HG03097 (cell line): ENCODE results near the gene PIWIL1.

Source experiments
- ATAC-seq: cut with Tn5 transposase; IDR thresholded peaks from one replicate; pipeline ENCODE4 v1.9.1; 2021; ENCODE audit not compliant: unreplicated experiment, low FRiP score

The PIWIL1 gene

GRCh38 chr12:130337488-130338303 lies at the start of gene PIWIL1:
PIWIL1 (plus strand) TSS chr12:130337887; CDS start chr12:130342592, 4,705 bp downstream.
- no peak for ATAC-seq

- ATAC-seq = no peak
These were observed 49.5 kb upstream of the PIWIL1 start for GRCh38 chr12:130288206-130288605.

DNA sequence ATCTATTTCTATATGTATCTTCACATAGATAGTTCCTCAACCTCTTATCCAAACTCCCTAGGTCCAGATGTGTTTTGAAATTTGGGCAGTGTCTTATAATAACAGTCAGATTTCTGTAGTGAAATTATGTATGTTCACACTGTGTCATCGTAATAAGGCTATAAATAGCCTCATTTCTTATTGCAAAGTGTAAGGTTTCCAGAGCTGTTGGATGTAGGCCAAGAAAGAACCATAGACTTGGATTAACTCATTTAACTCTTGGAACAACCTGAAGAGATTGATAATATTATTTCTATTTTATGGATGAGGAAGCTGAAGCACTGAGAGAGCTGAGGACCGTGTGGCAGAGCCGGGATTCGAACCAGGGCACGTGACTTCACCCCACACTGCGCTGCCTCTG lies 49.0 kb upstream of the PIWIL1 start:
- no peak for ATAC-seq

GRCh38 chr12:130290114-130290513 lies 47.6 kb upstream of the PIWIL1 start:
- ATAC-seq = no peak

GRCh38 chr12:130298322-130299021 lies 39.2 kb upstream of the PIWIL1 start:
- no peak for ATAC-seq

- no peak for ATAC-seq
These were observed 38.1 kb upstream of the PIWIL1 start for GRCh38 chr12:130299574-130299973.

DNA sequence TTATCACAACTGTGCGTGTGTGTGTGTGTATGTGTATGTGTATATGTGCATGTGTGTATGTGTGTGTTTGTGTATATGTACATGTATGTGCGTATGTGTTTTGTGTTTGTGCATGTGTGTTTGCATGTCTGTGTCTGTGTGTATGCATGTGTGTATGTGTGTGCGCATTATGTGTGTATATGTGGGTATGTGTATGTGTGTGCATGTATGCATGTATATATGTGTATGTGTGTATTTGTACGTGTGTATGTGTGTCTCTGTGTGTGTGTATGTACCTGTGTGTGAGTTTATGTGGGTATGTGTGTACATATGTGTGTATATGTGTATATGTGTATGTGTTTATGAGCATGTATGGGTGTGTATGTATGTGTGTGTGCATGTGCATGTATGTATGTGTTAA lies 37.6 kb upstream of the PIWIL1 start:
- no peak for ATAC-seq

GRCh38 chr12:130300737-130301535 lies 36.8 kb upstream of the PIWIL1 start:
- ATAC-seq = no peak

- ATAC-seq = no peak
These were observed 36.1 kb upstream of the PIWIL1 start for GRCh38 chr12:130301559-130301958.

GRCh38 chr12:130303781-130304180 lies 33.9 kb upstream of the PIWIL1 start:
- no peak for ATAC-seq

DNA sequence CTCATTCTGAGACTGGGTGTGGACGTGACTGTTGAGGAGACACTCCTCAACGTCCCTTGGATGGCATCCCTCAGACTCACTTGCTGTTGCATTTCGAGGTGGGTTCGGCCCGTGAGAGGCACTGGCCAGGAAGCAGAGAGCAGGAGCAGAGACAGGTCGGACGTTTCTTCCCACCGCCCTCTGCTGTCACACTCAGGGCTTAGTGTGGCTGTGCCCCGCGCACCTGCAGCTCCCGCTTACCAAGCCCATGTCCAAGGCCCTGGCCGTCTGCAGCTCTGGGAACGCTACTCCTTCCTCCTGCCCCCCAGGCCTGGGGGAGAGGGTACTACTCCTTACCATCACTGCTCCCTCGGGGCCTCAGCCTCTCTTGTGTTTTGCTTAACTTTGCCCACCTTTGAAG lies 29.8 kb upstream of the PIWIL1 start:
- ATAC-seq = no peak

DNA sequence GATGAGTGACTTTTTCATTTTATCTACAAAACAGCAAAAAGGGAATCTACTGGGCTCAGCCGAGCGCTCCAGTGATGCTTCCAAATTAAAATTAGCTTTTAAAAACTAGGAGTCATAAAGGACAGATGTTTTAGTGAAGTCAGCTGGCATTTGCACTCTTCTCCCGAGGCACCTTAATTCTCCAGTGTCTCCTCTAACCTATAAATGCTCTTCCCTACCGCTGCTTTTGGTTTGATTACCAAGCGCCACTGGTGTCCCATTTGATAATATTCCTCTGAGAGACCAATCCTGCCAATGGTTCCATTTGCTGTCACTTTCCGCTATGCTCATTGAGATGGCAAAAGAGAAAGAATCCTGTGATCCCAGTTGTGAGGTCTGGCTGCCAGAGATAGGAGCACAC lies 29.3 kb upstream of the PIWIL1 start:
- ATAC-seq = no peak

- ATAC-seq = no peak
These were observed 21.4 kb upstream of the PIWIL1 start for GRCh38 chr12:130316251-130316650.

DNA sequence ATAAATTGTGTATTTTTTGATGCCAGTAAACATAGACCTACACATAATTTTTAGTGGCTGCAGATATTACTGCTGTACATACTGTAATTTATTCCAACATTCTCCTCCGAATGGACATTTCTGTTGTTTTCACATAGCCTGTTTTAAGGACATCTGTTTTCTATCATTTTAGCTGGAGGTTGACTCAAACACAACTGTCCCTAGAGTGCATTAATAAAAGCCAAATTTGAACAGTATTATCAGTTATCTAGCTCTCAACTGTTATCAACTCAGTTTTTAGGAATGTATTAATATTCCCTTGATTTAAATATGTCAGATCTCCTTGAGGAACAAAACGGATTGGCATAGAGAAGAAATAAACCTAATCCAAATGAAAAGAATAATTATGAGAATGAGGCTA lies 17.2 kb upstream of the PIWIL1 start:
- no peak for ATAC-seq

DNA sequence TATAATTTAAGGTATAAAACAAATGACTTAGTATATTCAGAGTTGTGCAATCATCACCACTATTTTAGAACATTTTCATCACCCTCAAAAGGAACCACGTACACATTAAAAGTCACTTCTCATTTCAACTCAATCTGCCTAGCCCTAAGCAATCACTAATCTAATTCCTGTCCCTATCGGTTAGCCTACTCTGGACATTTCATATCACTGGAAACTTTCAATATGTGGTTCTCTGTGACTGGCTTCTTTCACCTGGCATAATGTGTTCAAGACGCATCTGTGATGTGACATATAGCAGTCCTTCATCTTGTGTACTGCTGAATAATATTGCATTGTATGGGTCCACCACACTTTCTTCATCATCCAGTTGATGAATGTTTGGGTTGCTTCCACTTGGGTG lies 15.4 kb upstream of the PIWIL1 start:
- ATAC-seq = no peak

GRCh38 chr12:130330685-130331084 lies 7.0 kb upstream of the PIWIL1 start:
- no peak for ATAC-seq

GRCh38 chr12:130331146-130331545 lies 6.5 kb upstream of the PIWIL1 start:
- no peak for ATAC-seq

GRCh38 chr12:130333341-130333740 lies 4.3 kb upstream of the PIWIL1 start:
- ATAC-seq = no peak

- no peak for ATAC-seq
These were observed 3.3 kb upstream of the PIWIL1 start for GRCh38 chr12:130334399-130334798.

DNA sequence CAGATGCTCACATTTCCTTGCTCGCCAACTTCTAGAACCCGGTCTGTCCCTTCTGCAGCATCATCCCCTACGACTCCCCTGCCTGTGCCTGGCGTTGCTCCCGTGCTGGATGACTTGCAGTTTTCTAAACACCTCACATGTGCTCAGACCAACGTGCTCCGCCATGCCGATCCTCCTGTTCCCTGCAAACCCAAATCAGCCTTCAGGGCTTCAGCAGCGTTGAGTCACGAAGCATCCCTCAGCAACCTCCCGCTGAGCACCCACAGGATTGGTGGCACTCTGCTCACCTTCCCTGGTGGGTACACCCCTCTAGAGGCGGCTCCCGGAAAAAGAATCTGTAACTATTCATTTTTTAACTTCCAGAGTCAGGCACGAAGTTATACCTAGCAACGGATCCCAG lies 2.8 kb upstream of the PIWIL1 start:
- ATAC-seq = no peak
